ENCODE measurements around the gene TMEM9B. TPM values are rescaled to one million over a fixed set of nuclear protein-coding genes. Genes with fewer than 3 reads are reported as not detected.

The TMEM9B gene
- total and polyA plus RNA-seq, 2 experiments from 2014 or later: 10.4 to 12.9 TPM

DNA sequence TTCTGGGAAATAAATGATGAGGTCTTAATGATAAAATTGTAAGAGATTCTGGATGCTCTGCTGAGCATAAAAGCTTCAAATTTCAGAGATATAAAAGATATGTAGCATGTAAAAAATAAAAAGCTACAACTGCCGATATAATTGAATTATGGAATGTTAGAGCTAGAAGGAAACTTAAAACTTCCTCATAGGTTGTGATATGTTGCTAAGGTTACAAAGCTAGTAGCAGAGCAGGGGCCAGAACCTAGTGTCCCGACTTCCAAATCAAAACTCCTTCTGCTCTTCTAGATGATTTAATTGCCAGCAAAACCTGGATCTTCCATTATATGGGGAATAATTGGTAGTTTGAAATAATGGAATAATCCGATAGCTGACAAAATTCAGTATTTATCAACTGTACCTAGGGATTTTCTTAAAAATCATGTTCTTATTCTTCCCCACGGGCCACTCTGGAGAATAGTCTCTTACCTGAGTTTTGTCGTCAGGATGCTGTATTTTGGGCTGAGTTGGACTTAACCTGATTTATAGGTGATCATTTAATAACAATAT, 21.6 kb downstream of the TMEM9B start, which contains the start of gene ASCL3 (continued):
- TF ChIP-seq, protein P1, sequence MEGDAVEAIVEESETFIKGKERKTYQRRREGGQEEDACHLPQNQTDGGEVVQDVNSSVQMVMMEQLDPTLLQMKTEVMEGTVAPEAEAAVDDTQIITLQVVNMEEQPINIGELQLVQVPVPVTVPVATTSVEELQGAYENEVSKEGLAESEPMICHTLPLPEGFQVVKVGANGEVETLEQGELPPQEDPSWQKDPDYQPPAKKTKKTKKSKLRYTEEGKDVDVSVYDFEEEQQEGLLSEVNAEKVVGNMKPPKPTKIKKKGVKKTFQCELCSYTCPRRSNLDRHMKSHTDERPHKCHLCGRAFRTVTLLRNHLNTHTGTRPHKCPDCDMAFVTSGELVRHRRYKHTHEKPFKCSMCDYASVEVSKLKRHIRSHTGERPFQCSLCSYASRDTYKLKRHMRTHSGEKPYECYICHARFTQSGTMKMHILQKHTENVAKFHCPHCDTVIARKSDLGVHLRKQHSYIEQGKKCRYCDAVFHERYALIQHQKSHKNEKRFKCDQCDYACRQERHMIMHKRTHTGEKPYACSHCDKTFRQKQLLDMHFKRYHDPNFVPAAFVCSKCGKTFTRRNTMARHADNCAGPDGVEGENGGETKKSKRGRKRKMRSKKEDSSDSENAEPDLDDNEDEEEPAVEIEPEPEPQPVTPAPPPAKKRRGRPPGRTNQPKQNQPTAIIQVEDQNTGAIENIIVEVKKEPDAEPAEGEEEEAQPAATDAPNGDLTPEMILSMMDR (conservative IDR thresholded peaks at IDR 0.05; ENCODE audit: low read depth in 2 of 2): no peak
- TF ChIP-seq ZNF331 (CRISPR knock-in tag; IDR thresholded peaks at IDR 0.05; ENCODE audit: low read depth) (no peak), NANOG (IDR thresholded peaks at IDR 0.05; ENCODE audit: borderline replicate concordance) (no peak), EZH2 (IDR thresholded peaks at IDR 0.05; ENCODE audit: low read depth, unreplicated experiment) (no peak), EZH2phosphoT487 (IDR thresholded peaks at IDR 0.05; ENCODE audit: unreplicated experiment) (no peak), STAT1 (IDR thresholded peaks at IDR 0.05; ENCODE audit: unreplicated experiment) (no peak)
- TF ChIP-seq, protein P2, sequence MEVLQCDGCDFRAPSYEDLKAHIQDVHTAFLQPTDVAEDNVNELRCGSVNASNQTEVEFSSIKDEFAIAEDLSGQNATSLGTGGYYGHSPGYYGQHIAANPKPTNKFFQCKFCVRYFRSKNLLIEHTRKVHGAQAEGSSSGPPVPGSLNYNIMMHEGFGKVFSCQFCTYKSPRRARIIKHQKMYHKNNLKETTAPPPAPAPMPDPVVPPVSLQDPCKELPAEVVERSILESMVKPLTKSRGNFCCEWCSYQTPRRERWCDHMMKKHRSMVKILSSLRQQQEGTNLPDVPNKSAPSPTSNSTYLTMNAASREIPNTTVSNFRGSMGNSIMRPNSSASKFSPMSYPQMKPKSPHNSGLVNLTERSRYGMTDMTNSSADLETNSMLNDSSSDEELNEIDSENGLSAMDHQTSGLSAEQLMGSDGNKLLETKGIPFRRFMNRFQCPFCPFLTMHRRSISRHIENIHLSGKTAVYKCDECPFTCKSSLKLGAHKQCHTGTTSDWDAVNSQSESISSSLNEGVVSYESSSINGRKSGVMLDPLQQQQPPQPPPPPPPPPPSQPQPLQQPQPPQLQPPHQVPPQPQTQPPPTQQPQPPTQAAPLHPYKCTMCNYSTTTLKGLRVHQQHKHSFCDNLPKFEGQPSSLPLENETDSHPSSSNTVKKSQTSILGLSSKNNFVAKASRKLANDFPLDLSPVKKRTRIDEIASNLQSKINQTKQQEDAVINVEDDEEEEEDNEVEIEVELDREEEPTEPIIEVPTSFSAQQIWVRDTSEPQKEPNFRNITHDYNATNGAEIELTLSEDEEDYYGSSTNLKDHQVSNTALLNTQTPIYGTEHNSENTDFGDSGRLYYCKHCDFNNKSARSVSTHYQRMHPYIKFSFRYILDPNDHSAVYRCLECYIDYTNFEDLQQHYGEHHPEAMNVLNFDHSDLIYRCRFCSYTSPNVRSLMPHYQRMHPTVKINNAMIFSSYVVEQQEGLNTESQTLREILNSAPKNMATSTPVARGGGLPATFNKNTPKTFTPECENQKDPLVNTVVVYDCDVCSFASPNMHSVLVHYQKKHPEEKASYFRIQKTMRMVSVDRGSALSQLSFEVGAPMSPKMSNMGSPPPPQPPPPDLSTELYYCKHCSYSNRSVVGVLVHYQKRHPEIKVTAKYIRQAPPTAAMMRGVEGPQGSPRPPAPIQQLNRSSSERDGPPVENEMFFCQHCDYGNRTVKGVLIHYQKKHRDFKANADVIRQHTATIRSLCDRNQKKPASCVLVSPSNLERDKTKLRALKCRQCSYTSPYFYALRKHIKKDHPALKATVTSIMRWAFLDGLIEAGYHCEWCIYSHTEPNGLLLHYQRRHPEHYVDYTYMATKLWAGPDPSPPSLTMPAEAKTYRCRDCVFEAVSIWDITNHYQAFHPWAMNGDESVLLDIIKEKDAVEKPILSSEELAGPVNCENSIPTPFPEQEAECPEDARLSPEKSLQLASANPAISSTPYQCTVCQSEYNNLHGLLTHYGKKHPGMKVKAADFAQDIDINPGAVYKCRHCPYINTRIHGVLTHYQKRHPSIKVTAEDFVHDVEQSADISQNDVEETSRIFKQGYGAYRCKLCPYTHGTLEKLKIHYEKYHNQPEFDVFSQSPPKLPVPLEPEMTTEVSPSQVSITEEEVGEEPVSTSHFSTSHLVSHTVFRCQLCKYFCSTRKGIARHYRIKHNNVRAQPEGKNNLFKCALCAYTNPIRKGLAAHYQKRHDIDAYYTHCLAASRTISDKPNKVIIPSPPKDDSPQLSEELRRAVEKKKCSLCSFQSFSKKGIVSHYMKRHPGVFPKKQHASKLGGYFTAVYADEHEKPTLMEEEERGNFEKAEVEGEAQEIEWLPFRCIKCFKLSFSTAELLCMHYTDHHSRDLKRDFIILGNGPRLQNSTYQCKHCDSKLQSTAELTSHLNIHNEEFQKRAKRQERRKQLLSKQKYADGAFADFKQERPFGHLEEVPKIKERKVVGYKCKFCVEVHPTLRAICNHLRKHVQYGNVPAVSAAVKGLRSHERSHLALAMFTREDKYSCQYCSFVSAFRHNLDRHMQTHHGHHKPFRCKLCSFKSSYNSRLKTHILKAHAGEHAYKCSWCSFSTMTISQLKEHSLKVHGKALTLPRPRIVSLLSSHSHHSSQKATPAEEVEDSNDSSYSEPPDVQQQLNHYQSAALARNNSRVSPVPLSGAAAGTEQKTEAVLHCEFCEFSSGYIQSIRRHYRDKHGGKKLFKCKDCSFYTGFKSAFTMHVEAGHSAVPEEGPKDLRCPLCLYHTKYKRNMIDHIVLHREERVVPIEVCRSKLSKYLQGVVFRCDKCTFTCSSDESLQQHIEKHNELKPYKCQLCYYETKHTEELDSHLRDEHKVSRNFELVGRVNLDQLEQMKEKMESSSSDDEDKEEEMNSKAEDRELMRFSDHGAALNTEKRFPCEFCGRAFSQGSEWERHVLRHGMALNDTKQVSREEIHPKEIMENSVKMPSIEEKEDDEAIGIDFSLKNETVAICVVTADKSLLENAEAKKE (CRISPR knock-in tag; IDR thresholded peaks at IDR 0.05): no peak

All from GM23338 (cell line).